Kidney epithelial cell (primary cell): ENCODE results near the gene PTPRE. TPM values are rescaled to one million over a fixed set of nuclear protein-coding genes. Genes with fewer than 3 reads are reported as not detected.

Experiments
- DNase-seq: peaks from one replicate; pipeline ENCODE4 v3.0.0-alpha.2; 2010; ENCODE audit warnings: low read depth
- H3K27me3 ChIP-seq: 2 replicates; pipeline ENCODE4 v1.6.0; 2011; ENCODE audit warnings: low read length; ENCODE audit not compliant: control insufficient read depth, insufficient read depth
- H3K36me3 ChIP-seq: 2 replicates; pipeline ENCODE4 v1.5.1; 2011; ENCODE audit warnings: low read length; ENCODE audit not compliant: control insufficient read depth, insufficient read depth
- H3K4me3 ChIP-seq: 2 replicates; pipeline ENCODE4 v1.5.1; 2011; ENCODE audit warnings: low read depth, mild to moderate bottlenecking, control low read depth, low read length
- CTCF ChIP-seq: IDR thresholded peaks from 2 replicates; pipeline ENCODE4 v1.5.1; 2011; ENCODE audit warnings: mild to moderate bottlenecking, moderate library complexity, low read length, control low read depth, inconsistent platforms; ENCODE audit not compliant: insufficient read depth, poor library complexity, severe bottlenecking
- total RNA-seq: library from RNA; depleted of rRNA; stranded (reverse); fragments of >200 nt; gene quantifications from 2 replicates; pipeline ENCODE4 v1.2.3, GENCODE V29; 2015

Gene PTPRE
- total RNA-seq, 1 donor from 2014 or later: 10.3 TPM

GRCh38 chr10:128027306-128027705, 120.4 kb downstream of the PTPRE start:
- Histone ChIP-seq H3K4me3 (no peak overlapping the region), H3K36me3 (no peaks in the 10 kb centered on the region), H3K27me3 (no peaks in the 10 kb centered on the region)
- no peak for DNase-seq
- no peak for TF ChIP-seq CTCF

- Histone ChIP-seq H3K36me3 (no peaks in the 10 kb centered on the region), H3K4me3 (no peak overlapping the region), H3K27me3 (no peaks in the 10 kb centered on the region)
- no peak for DNase-seq
- no peak for TF ChIP-seq CTCF
Measured at GRCh38 chr10:128027822-128028507, 121.1 kb downstream of the PTPRE start.

GRCh38 chr10:128028508-128029289, 121.8 kb downstream of the PTPRE start:
- Histone ChIP-seq H3K36me3 (no peaks in the 10 kb centered on the region), H3K27me3 (no peaks in the 10 kb centered on the region), H3K4me3 (no peak overlapping the region)
- no peak for DNase-seq
- TF ChIP-seq CTCF: no peak

GRCh38 chr10:128029290-128029651, 122.4 kb downstream of the PTPRE start:
- Histone ChIP-seq H3K27me3 (no peaks in the 10 kb centered on the region), H3K36me3 (no peaks in the 10 kb centered on the region), H3K4me3 (no peak overlapping the region)
- DNase-seq: no peak
- no peak for TF ChIP-seq CTCF

- TF ChIP-seq CTCF: no peak
- H3K27me3 ChIP-seq: no peaks in the 10 kb centered on the region
- no peaks in the 10 kb centered on the region for H3K36me3 ChIP-seq
- no peak for DNase-seq
- H3K4me3 ChIP-seq: no peak overlapping the region
Measured at GRCh38 chr10:128029731-128030369, 122.9 kb downstream of the PTPRE start.
